ENCODE results near the gene NUDT1.

GRCh38 chr7:2248984-2249694 lies 7.1 kb downstream of the NUDT1 start:
- peak in 1 of 6 experiments; percentile 9 for TF ChIP-seq CTCF (IDR thresholded peaks at IDR 0.05)
- no peak for TF ChIP-seq POLR2A (IDR thresholded peaks at IDR 0.05)
